Esophagus (tissue), 2 donors: ENCODE measurements around the gene IL20. TPM values are rescaled to one million over a fixed set of nuclear protein-coding genes. Genes with fewer than 3 reads are reported as not detected.

Experiments used
- H3K27ac ChIP-seq, 2 donors: one replicate each; pipeline ENCODE4 v1.5.1; 2013; ENCODE audit warnings: low read depth in 2 of 2, mild to moderate bottlenecking in 2 of 2, inconsistent platforms in 1 of 2, low read length in 1 of 2, moderate library complexity in 1 of 2
- H3K27me3 ChIP-seq, 2 donors: one replicate each; pipeline ENCODE4 v1.6.1; 2013; ENCODE audit warnings: low read length in 2 of 2, control low read depth in 1 of 2, mild to moderate bottlenecking in 1 of 2; ENCODE audit not compliant: insufficient read depth in 2 of 2, control insufficient read depth in 1 of 2
- H3K36me3 ChIP-seq, 2 donors: one replicate each; pipeline ENCODE4 v1.6.1; 2013; ENCODE audit warnings: low read length in 1 of 2; ENCODE audit not compliant: control insufficient read depth in 2 of 2, insufficient read depth in 2 of 2
- H3K4me1 ChIP-seq, 2 donors: one replicate each; pipeline ENCODE4 v1.6.1; 2013; ENCODE audit warnings: low read length in 1 of 2; ENCODE audit not compliant: control insufficient read depth in 2 of 2, insufficient read depth in 2 of 2
- H3K4me3 ChIP-seq, 2 donors: one replicate each; pipeline ENCODE4 v1.5.1; 2013; ENCODE audit warnings: low read length in 2 of 2, mild to moderate bottlenecking in 2 of 2, low read depth in 1 of 2, moderate library complexity in 1 of 2
- H3K9me3 ChIP-seq, 2 donors: one replicate each; pipeline ENCODE4 v1.6.1; 2013; ENCODE audit warnings: mild to moderate bottlenecking in 2 of 2, low read depth in 1 of 2, low read length in 1 of 2, moderate library complexity in 1 of 2; ENCODE audit not compliant: control insufficient read depth in 2 of 2, insufficient read depth in 1 of 2
- WGBS, 2 donors: extraction: QIAGEN DNeasy Blood & Tissue Kit; methylation state at CpG; one replicate each; pipeline ENCODE4 v1.1.7; 2013; 5-methylcytosine and 5-hydroxymethylcytosine counted together
- polyA plus RNA-seq, 2 donors: library from polyadenylated mRNA; stranded (reverse); fragments of 200-250 nt; gene quantifications; one replicate each; pipeline ENCODE4 v1.2.3, GENCODE V29; 2013
- donor health status: healthy with polysubstance abuse.
- donor health status: Bipolar disorder and iron deficiency.

The IL20 gene
- polyA plus RNA-seq, 2 donors, result 0.05 TPM; not detected in 1

GRCh38 chr1:206829875-206830274, 35.5 kb upstream of the IL20 start:
- peaks cover 0 to 2% of the 10 kb centered on the region in 2 donors for H3K27me3 ChIP-seq
- H3K36me3 ChIP-seq, result no peaks in the 10 kb centered on the region
- WGBS, 2 donors, result 77 to 84% methylated on average over 2 of the region's 2 CpGs
- H3K27ac ChIP-seq, result no peak overlapping the region
- H3K4me1 ChIP-seq, result peaks cover 0 to 5% of the 10 kb centered on the region in 2 donors
- no peak overlapping the region for H3K4me3 ChIP-seq
- H3K9me3 ChIP-seq, result no peaks in the 10 kb centered on the region

- no peaks in the 10 kb centered on the region for H3K36me3 ChIP-seq
- peaks cover 0 to 2% of the 10 kb centered on the region in 2 donors for H3K4me1 ChIP-seq
- H3K9me3 ChIP-seq, result no peaks in the 10 kb centered on the region
- peaks cover 0 to 3% of the 10 kb centered on the region in 2 donors for H3K27me3 ChIP-seq
- H3K4me3 ChIP-seq, result no peak overlapping the region
- 82 to 85% methylated on average over 4 of the region's 4 CpGs for WGBS, 2 donors
- H3K27ac ChIP-seq, result no peak overlapping the region
These were observed 33.8 kb upstream of the IL20 start for GRCh38 chr1:206831650-206832049.

DNA sequence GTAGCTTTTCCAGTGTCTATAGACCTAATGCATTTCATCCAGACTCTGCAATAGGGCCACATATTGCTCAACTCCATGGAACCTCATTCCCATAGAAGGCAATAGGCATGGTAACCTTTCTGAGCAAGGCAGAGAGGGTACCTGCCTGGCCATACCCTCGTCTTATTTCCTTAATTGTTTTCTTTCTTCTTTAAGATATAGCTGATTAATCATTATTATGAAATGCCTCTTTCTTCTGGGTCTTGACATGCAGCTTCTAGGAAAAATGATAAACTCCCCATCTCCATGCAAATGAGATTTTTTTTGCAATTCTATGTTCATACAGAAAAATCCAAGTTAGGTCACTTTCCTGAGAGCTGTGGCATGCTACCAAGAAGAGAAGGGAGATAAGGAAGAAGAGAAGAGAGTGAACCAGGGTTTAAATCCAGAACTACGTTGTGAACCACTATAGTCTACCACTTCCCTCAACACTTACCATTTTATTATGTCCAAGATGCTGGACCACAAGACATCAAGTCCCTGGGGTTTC, 33.0 kb upstream of the IL20 start:
- Histone ChIP-seq H3K27ac (no peak overlapping the region), H3K36me3 (no peaks in the 10 kb centered on the region), H3K9me3 (no peaks in the 10 kb centered on the region), H3K4me3 (no peak overlapping the region), H3K27me3 (peaks cover 0 to 3% of the 10 kb centered on the region in 2 donors), H3K4me1 (peaks cover 0 to 2% of the 10 kb centered on the region in 2 donors)
- 64 to 70% methylated on average over 2 of the region's 2 CpGs for WGBS, 2 donors

DNA sequence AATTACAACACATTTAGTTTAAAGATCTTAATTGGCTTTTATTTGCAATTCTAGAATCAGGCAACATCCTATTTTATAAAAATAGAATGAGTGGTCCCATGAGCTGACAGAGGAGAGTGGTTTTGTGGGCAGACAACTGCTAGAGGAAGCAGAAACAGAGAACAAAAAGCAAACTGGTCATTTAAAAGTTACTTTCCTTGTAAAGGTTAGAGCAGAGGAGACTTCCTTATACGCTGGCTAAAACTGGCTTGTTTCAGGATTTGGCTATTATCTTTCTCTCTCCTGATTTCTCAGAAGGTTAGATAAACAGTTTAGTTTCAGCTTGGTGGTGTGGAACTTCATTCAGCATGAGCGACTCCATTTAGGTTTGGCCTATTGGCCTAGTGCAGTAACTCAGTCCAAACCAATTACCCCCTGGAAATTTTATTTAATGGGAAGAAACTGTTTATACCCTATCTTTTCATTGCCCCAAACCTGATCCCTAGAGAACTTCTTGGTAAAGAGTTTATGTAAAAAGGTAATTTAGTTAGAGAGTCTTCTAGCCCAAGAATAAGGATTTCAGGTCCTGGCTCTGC, 32.2 kb upstream of the IL20 start:
- Histone ChIP-seq H3K27me3 (peaks cover 0 to 3% of the 10 kb centered on the region in 2 donors), H3K27ac (no peak overlapping the region), H3K36me3 (no peaks in the 10 kb centered on the region), H3K4me3 (no peak overlapping the region), H3K9me3 (no peaks in the 10 kb centered on the region), H3K4me1 (peaks cover 0 to 2% of the 10 kb centered on the region in 2 donors)
- WGBS, 2 donors, result 72 to 80% methylated on average over 2 of the region's 2 CpGs

- Histone ChIP-seq H3K4me1 (peaks cover 0 to 2% of the 10 kb centered on the region in 2 donors), H3K9me3 (no peaks in the 10 kb centered on the region), H3K27me3 (peaks cover 0 to 3% of the 10 kb centered on the region in 2 donors), H3K27ac (no peak overlapping the region), H3K36me3 (no peaks in the 10 kb centered on the region), H3K4me3 (no peak overlapping the region)
- 32 to 34% methylated on average over 2 of the region's 2 CpGs for WGBS, 2 donors
These were observed 31.6 kb upstream of the IL20 start for GRCh38 chr1:206833801-206834200.

DNA sequence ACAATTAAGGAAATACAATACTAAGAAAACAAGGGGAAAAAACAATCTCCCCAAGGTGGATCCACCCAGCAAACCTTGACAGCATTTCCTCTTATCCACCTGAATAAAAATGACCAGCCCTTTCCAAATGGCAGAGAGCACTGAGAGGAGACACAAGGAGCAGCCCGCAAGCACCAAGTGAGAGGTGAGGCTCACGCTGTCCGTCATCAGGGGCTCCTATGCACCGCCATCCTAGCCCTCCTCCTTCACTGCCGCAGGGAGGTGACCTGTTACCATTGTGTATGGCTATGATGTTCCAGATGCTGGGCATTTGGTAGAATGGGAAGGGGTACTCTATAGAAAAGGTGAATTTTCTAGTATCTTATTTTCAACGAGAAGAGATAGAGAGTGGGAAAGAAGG, 31.2 kb upstream of the IL20 start:
- Histone ChIP-seq H3K9me3 (no peaks in the 10 kb centered on the region), H3K27ac (no peak overlapping the region), H3K4me3 (no peak overlapping the region), H3K27me3 (peaks cover 0 to 3% of the 10 kb centered on the region in 2 donors), H3K4me1 (peaks cover 0 to 4% of the 10 kb centered on the region in 2 donors), H3K36me3 (no peaks in the 10 kb centered on the region)
- 86 to 88% methylated on average over 6 of the region's 6 CpGs for WGBS, 2 donors

- no peak overlapping the region for H3K4me3 ChIP-seq
- H3K27me3 ChIP-seq, result peaks cover 0 to 3% of the 10 kb centered on the region in 2 donors
- H3K27ac ChIP-seq, result no peak overlapping the region
- no peaks in the 10 kb centered on the region for H3K36me3 ChIP-seq
- H3K9me3 ChIP-seq, result no peaks in the 10 kb centered on the region
- 58 to 68% methylated on average over 3 of the region's 3 CpGs for WGBS, 2 donors
- H3K4me1 ChIP-seq, result peaks cover 0 to 4% of the 10 kb centered on the region in 2 donors
These were observed 30.7 kb upstream of the IL20 start for GRCh38 chr1:206834711-206835110.

GRCh38 chr1:206835186-206835585, 30.2 kb upstream of the IL20 start:
- Histone ChIP-seq H3K27me3 (peaks cover 0 to 3% of the 10 kb centered on the region in 2 donors), H3K4me1 (peaks cover 0 to 4% of the 10 kb centered on the region in 2 donors), H3K9me3 (no peaks in the 10 kb centered on the region), H3K4me3 (no peak overlapping the region), H3K27ac (no peak overlapping the region), H3K36me3 (no peaks in the 10 kb centered on the region)
- WGBS, 2 donors, result 46 to 47% methylated on average over 3 of the region's 3 CpGs

GRCh38 chr1:206836111-206836510, 29.3 kb upstream of the IL20 start:
- 68 to 81% methylated on average over 2 of the region's 2 CpGs for WGBS, 2 donors
- no peaks in the 10 kb centered on the region for H3K36me3 ChIP-seq

GRCh38 chr1:206839006-206839560, 26.3 kb upstream of the IL20 start:
- H3K27me3 ChIP-seq, result peaks cover 0 to 3% of the 10 kb centered on the region in 2 donors
- no peak overlapping the region for H3K27ac ChIP-seq
- no peaks in the 10 kb centered on the region for H3K9me3 ChIP-seq
- peaks cover 0 to 2% of the 10 kb centered on the region in 2 donors for H3K4me1 ChIP-seq
- no peaks in the 10 kb centered on the region for H3K36me3 ChIP-seq
- 77 to 79% methylated on average over 4 of the region's 4 CpGs for WGBS, 2 donors
- H3K4me3 ChIP-seq, result no peak overlapping the region

More at GRCh38 chr1:206836111-206836510, 29.3 kb upstream of the IL20 start:
- H3K9me3 ChIP-seq, result no peaks in the 10 kb centered on the region
- H3K4me3 ChIP-seq, result no peak overlapping the region
- H3K4me1 ChIP-seq, result peaks cover 0 to 4% of the 10 kb centered on the region in 2 donors
- peaks cover 0 to 3% of the 10 kb centered on the region in 2 donors for H3K27me3 ChIP-seq
- no peak overlapping the region for H3K27ac ChIP-seq
